Posterior vena cava (tissue), 2 donors: ENCODE data around the gene NAGLU. TPM values are rescaled to one million over a fixed set of nuclear protein-coding genes. Genes with fewer than 3 reads are reported as not detected.
"Not testable (repeated sequence)": the region's sequence is repeated elsewhere in the genome, so short reads cannot be mapped to it uniquely, and the experiment has no call there.

ENCODE experiments used
- DNase-seq: peaks from one replicate; pipeline ENCODE4 v3.0.0-alpha.2; 2020; ENCODE audit warnings: low spot score
- intact Hi-C, 2 donors: fragments of 100-400 bp; cut with DNase I; formaldehyde crosslinking; loops; one replicate each; pipeline versions ENCODE4 v1.14.1 to v1.14.2; 2022 to 2023
- total RNA-seq, 2 donors: library from RNA; stranded (reverse); fragmentation: NEBNext Ultra II Directional; extraction: Animal tissue kit (Norgen Biotek cat#: 25700); gene quantifications; one replicate each; pipeline ENCODE4 v1.2.1, GENCODE V29; 2021
- donor health status: DM: yes; HTN: yes; CAD: no.
- donor health status: DM: yes; HTN: yes; CAD: no.

Gene NAGLU
- total RNA-seq, 2 donors from 2014 or later, result 27.1 to 36.0 TPM

DNA sequence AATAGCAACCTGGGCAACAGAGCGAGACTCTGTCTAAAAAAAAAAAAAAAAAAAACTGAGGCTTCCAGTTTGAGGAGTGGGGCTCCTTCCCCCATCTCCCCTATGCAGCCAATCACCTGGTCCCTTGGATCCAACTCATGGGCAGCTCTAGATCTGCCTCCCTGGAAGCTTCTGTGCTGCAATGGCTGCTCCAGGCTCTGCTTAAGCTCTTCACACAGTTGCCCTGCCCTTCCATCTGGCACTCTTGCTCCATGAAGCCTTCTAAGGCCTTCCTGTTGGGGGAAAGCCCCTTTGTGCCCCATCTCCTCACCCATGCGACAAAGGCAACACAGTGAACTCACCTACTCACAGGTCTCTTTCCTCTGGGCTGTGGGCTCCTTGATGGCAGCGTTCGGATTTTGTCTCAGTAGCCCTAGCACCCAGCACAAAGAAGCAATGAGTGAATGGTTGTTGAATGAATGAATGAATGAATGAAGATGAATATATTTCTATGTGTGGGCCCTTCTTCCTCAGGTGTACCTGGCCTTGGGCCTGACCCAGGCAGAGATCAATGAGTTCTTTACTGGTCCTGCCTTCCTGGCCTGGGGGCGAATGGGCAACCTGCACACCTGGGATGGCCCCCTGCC is 1.9 kb downstream of the NAGLU start:
- DNase-seq, result no peak
- intact Hi-C loops, result no loop called here

DNA sequence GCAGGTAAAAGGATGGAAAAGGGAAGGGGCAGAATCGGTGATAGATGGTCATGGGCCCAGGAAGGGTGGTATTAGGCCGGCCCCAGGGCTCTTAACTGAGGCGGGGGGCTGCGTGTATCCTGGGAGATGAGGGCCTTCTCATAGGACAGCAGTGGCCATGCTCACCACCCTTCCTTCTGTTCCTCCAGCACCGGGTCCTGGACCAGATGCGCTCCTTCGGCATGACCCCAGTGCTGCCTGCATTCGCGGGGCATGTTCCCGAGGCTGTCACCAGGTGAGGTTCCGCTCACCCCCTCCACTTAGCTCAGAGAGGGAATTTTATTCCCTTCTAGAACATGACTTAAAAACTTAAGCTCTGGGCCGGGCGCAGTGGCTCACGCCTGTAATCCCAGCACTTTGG is 2.4 kb downstream of the NAGLU start:
- intact Hi-C loops, result no loop called here
- DNase-seq, result no peak

DNA sequence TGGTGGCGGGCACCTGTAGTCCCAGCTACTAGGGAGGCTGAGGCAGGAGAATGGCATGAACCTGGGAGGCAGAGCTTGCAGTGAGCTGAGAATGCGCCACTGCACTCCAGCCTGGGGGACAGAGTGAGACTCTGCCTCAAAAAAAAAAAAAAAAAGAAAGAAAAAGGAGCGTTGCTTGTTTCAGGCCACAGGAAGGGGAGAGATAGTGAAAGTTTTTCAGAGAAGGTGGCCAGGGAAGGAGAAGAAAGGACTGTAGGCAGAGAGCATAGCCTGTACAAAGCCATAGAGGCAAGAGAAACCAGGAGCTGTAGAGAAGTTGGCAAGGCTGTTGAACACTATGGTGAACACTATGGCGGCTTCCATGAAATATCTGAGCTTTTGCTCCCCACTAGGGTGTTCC is 4.5 kb downstream of the NAGLU start:
- DNase-seq, intact Hi-C loops: not testable (repeated sequence)

DNA sequence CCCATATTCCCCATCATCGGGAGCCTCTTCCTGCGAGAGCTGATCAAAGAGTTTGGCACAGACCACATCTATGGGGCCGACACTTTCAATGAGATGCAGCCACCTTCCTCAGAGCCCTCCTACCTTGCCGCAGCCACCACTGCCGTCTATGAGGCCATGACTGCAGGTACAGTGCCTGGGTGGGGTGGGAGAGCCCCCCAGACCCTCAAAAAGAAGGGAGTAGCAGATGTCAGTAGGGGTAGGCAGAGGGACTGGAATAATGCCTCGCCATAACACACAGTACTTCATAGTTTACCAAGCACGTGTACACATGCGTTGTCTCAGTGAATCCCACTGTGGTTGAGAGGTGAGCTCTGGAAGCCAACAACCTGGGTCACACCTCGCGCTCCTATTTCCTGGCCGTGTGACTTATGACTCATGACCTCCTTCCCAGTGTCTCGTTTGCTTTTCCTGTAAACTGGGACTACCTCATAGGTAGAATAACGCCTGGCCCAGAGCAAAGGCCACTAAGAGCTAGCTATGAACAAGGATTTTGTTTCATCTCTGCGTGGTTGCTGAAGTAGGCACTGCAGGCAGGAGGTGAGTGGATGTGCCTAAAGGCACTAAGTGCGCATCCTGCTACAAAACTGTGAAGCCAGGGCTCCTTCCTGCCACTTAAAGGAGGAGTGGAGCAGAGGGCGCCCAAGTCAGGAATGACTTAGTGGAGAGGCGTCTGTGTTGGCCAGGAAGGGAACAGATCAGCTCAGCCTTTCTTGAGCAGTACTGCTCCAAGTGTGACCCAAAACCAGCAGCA is 5.2 kb downstream of the NAGLU start:
- DNase-seq, result no peak

DNA sequence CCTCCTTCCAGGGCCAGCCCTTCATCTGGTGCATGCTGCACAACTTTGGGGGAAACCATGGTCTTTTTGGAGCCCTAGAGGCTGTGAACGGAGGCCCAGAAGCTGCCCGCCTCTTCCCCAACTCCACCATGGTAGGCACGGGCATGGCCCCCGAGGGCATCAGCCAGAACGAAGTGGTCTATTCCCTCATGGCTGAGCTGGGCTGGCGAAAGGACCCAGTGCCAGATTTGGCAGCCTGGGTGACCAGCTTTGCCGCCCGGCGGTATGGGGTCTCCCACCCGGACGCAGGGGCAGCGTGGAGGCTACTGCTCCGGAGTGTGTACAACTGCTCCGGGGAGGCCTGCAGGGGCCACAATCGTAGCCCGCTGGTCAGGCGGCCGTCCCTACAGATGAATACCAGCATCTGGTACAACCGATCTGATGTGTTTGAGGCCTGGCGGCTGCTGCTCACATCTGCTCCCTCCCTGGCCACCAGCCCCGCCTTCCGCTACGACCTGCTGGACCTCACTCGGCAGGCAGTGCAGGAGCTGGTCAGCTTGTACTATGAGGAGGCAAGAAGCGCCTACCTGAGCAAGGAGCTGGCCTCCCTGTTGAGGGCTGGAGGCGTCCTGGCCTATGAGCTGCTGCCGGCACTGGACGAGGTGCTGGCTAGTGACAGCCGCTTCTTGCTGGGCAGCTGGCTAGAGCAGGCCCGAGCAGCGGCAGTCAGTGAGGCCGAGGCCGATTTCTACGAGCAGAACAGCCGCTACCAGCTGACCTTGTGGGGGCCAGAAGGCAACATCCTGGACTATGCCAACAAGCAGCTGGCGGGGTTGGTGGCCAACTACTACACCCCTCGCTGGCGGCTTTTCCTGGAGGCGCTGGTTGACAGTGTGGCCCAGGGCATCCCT is 7.4 kb downstream of the NAGLU start:
- intact Hi-C loops, result no loop called here
- DNase-seq, result no peak

More for the DNA sequence above, 5.2 kb downstream of the NAGLU start:
- intact Hi-C loops, result no loop called here

DNA sequence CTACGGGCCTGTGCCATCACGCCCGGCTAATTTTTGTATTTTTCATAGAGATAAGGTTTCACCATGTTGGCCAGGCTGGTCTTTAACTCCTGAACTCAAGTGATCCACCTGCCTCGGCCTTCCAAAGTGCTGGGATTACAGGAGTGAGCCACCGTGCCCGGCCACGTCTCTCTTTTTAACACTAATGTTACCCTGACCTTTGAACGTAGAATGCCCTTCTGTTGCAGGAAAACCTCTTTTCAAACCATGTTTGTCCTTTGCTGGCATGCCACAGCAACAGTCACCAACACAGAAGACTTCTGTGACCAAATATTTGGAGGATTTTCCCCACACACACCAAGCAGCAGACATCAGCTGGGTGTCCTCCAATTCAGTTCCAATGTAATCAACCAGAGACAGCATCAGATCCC is 8.8 kb downstream of the NAGLU start:
- DNase-seq, result no peak
- intact Hi-C loops, result no loop called here

DNA sequence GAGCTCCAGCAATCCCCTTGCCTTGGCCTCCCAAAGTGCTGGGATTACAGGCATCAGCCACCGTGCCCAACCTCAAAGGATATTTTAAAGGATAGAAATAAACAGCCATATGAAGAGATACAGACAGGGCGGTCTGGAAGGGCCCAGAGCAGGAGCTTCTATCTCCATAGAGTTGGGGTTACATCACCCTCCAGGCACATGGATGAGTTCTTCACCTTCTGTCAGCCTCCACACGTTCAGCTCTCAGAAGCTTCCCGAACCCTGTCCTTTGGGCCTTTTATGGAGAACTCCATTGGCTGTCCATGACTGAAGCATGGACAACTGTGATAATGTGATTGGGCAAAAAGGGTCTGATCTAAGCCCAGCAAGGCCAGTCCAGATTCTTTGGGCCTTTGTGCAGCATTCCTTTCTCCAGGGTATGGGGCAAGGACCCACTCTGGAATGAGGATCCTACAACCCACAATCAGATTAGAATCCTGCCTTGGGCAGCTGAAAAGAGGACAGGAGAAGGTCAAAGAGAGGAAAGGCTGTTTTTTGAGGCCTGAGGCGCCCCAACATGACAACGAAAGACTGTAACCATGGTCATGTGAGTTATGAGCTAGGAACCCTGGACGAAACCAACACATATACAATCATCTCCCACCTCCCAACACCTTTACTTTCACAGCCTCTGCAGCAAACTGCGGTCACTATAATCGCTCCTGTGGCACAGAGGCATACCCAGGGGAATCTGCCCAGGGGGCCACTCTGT is 9.9 kb downstream of the NAGLU start:
- intact Hi-C loops, result not testable (repeated sequence)

DNA sequence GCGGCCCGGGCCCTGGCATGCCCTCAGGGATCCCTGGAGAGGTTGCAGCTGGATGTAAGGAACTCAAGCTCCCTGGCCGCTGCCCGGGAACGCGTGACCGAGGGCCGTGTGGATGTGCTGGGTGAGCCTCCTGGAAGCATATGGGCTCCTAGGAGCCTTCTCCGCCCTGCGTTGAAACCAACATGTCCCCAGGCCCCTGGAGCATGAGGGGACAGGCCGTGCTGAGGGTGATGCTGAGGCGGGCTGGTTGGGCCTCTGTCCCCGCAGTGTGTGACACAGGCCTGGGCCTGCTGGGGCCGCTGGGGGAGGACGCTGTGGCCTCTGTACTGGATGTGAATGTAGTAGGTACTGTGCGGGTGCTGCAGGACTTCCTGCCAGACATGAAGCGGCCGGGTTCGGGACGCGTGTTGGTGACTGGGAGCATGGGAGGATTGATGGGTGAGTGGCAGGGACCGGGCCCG is 11.0 kb downstream of the NAGLU start:
- no peak for DNase-seq
- intact Hi-C loops, result no loop called here

More for the DNA sequence above, 9.9 kb downstream of the NAGLU start:
- not testable (repeated sequence) for DNase-seq

DNA sequence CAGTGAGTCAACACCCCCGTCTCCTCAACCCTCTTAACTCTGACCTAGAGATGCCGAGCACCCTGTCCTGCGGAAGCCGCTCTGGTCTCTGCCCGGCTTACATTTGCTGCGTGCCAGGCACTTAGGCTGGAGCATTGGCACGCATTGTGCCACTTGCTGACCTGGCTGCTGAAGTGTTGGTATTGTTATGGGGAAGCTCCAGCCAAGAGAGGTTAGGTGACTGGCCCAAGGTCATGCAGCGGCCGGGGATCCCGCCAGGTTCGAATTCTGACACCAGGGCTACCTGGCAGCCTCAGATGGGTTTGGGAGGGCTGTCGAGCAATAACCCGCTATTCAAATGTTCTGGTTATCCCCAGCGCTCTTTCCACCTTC is 11.6 kb downstream of the NAGLU start:
- intact Hi-C loops, result no loop called here
- DNase-seq, result no peak

DNA sequence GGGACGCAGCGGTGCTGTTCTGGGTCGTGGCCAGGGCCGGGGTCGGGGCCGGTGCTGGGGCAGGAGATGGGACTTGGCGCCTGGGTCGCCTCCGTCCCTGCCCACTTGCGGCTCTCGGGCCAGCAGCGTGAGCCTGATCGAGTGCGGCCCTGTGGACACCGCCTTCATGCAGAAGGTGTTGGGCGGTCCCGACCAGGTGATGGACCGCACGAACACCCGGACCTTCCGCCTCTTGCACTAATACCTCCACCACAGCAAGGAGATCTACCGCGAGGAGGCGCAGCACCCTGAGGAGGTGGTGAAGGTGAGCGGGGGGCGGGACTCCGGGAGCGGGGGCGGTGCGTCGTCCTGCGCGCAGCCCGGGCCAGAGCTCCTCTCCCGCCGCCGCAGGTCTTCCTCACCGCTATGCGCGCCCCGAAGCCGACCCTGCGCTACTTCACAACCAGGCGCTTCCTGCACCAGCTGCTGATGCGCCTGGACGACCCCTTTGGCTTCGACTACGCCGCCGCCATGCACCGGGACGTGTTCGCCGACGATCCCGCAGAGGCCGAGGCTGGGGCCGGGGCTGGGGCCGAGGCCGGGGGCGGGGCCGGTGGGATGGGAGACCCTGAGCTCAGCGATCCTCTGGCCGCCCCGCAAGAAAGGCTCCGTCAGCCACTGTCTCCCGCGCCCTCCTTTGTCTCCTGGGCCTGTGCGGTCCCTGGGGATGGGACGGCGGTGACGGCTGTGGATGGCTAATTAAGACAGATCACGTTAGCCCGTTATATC is 12.2 kb downstream of the NAGLU start:
- DNase-seq, result no peak
- intact Hi-C loops, result no loop called here

DNA sequence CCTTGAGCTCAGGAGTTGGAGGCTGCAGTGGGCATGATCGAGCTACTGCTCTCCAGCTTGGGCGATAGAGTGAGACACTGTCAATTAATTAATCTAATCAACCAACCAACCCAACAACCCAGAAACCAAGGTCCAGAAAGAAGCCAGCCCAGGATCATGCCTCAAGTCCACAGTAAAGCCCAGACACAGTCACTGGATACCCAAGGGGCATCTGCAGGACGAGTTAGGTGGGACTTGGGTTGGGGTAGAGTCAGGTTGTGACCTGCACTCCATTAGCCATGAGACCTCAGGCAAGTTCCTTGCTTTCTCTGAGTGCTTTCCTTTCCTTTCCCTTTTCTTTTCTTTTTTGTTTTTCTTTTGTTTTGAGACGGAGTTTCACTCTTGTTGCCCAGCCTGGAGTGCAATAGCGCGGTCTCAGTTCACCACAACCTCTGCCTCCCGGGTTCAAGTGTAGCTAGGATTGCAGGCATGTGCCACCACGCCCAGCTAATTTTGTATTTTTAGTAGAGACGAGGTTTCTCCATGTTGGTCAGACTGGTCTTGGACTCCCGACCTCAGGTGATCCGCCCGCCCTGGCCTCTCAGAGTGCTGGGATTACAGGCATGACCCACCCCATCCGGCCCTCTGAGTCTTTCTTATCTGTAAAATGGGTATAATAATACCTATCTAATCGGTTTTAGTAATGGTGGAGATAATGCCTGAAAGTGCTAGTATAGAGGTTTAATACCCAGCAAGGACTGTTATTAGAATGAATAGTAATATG is 13.1 kb downstream of the NAGLU start:
- intact Hi-C loops, result no loop called here
- no peak for DNase-seq

DNA sequence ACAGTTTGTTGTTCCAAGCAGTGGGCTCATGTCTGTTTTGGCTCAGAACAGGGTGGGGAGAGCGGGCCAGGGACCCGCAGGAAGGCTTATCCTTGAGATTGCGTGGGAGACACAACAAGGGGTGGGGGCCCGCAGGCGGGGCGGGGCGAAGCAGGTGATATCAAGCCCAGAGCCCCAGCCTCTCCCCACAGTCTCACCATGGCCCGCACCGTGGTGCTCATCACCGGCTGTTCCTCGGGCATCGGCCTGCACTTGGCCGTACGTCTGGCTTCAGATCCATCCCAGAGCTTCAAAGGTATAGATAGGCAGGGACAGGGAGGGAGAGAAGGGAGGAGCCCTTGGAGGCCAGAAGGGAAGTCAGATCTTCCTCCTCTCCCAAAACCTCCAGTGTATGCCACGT is 16.7 kb downstream of the NAGLU start, which contains the start of gene HSD17B1:
HSD17B1 (plus strand) TSS at position 188 of the 400 bp plus-strand sequence; CDS start at position 199, 11 bp downstream.
- DNase-seq, intact Hi-C loops: not testable (repeated sequence)

DNA sequence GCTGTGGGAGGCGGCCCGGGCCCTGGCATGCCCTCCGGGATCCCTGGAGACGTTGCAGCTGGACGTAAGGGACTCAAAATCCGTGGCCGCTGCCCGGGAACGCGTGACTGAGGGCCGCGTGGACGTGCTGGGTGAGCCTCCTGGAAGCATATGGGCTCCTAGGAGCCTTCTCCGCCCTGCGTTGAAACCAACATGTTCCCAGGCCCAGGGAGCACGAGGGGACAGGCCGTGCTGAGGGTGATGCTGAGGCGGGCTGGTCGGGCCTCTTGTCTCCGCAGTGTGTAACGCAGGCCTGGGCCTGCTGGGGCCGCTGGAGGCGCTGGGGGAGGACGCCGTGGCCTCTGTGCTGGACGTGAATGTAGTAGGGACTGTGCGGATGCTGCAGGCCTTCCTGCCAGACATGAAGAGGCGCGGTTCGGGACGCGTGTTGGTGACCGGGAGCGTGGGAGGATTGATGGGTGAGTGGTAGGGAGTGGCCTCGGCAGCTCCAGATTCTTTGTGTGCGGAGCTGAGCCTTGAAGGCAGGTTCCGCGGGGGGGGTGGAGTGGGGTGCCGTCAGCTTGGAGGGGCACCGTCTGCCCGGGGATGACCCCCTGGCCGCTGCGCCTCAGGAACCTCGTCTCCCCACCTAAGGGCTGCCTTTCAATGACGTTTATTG is 17.2 kb downstream of the NAGLU start:
- intact Hi-C loops, result no loop called here
- no peak for DNase-seq

DNA sequence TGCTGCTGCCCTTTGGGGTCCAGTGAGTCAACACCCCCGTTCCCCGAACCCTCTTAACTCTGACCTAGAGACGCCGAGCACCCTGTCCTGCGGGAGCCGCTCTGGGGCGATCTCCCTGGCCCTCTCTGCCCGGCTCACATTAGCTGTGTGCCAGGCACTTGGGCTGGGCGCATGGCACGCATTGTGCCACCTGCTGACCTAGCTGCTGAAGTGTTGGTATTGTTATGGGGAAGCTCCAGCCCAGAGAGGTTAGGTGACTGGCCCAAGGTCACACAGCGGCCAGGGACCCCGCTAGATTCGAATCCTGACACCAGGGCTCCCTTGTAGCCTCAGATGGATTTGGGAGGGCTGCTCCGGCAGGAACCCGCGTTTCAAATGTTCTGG is 17.8 kb downstream of the NAGLU start:
- intact Hi-C loops, result no loop called here
- no peak for DNase-seq

DNA sequence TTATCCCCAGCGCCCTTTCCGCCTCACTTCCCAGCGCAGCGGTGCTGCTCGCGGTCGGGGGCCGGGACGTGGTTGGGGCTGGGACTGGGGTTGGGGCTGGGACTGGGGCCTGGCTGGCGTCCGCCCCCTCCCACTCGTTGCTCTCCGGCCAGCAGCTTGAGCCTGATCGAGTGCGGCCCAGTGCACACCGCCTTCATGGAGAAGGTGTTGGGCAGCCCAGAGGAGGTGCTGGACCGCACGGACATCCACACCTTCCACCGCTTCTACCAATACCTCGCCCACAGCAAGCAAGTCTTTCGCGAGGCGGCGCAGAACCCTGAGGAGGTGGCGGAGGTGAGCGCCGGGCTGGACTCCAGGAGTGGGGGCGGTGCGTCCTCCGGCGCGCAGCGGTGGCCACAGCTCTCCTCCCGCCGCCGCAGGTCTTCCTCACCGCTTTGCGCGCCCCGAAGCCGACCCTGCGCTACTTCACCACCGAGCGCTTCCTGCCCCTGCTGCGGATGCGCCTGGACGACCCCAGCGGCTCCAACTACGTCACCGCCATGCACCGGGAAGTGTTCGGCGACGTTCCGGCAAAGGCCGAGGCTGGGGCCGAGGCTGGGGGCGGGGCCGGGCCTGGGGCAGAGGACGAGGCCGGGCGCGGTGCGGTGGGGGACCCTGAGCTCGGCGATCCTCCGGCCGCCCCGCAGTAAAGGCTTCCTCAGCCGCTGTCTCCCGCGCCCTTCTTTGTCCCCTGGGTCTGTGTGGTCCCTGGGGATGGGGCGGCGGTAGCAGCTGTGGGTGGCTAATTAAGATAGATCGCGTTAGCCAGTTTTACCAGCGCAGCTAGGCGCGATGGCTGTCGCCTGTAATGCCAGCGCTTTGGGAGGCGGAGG is 18.4 kb downstream of the NAGLU start:
- peak; percentile 96 for DNase-seq
- intact Hi-C loops, result no loop called here

DNA sequence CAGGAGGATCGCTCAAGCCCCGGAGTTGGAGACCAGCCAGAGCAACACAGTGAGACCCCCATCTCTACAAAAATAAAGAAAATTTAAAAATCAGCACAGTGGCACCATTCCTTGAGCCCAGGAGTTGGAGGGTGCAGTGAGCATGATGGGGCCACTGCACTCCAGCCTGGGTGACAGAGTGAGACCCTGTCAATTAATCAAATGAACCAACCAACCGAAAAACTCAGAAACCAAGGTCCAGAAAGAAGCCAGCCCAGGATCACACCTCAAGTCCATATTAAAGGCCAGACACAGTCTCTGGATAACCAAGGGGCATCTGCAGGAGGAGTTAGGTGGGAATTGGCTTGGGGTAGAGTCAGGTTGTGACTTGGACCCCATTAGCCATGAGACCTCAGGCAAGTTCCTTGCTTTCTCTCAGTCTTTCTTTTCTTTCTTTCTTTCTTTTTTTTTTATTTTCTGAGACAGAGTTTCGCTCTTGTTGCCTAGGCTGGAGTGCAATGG is 19.1 kb downstream of the NAGLU start:
- intact Hi-C loops, result no loop called here
- no peak for DNase-seq
